ENCODE results near the gene CDKN2B.

DNA sequence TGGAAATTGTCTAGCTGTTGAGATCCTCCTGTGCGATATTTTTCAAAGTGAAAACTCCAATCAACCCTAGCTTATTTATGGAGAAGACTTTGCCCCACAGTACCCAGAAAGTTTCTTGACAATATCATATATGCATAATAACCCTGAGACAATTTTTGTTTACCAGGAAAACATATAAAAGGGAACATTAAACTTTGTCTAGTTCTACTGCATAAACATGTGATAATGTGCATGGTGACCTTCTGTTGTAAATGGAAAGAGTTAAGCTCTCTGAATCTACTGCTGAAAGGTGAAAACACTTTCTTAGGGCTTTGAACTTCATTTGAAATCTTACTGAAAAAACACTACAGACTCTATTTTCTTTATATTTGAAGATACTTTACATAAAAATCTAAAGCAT, 32.2 kb upstream of the CDKN2B start:
- TF ChIP-seq CTCF (IDR thresholded peaks at IDR 0.05) (no peak), POLR2A (IDR thresholded peaks at IDR 0.05) (no peak)
